Skeletal muscle satellite cell (primary cell): Measurements from ENCODE around the gene FOXJ2.
A peak's percentile ranks its signal among the peaks of the same experiment; 100 is the strongest.
"Not testable (repeated sequence)": the region's sequence is repeated elsewhere in the genome, so short reads cannot be mapped to it uniquely, and the experiment has no call there.

Experiments used
- H3K27me3 ChIP-seq: 2 replicates; pipeline ENCODE4 v1.7.0; 2013; ENCODE audit warnings: low read length; ENCODE audit not compliant: control insufficient read depth, insufficient read depth
- H3K36me3 ChIP-seq: 2 replicates; pipeline ENCODE4 v1.7.0; 2013; ENCODE audit warnings: mild to moderate bottlenecking, control low read depth, low read length; ENCODE audit not compliant: insufficient read depth
- H3K4me1 ChIP-seq: 2 replicates; pipeline ENCODE4 v1.7.0; 2013; ENCODE audit warnings: low read length; ENCODE audit not compliant: control insufficient read depth, insufficient read depth
- H3K4me2 ChIP-seq: 2 replicates; pipeline ENCODE4 v1.7.0; 2013; ENCODE audit warnings: mild to moderate bottlenecking, low read length
- H3K4me3 ChIP-seq: 2 replicates; pipeline ENCODE4 v1.7.0; 2013; ENCODE audit warnings: low read length
- H3K9ac ChIP-seq: 2 replicates; pipeline ENCODE4 v1.7.0; 2013; ENCODE audit warnings: mild to moderate bottlenecking, low read depth, low read length, moderate library complexity
- H3K9me3 ChIP-seq: replicated peaks from 2 replicates; pipeline ENCODE4 v1.7.0; 2013; ENCODE audit warnings: mild to moderate bottlenecking, control low read depth, low read length

The FOXJ2 gene

GRCh38 chr12:8075935-8076334 lies 43.4 kb downstream of the FOXJ2 start:
- Histone ChIP-seq H3K36me3 (no peaks in the 10 kb centered on the region), H3K27me3 (no peaks in the 10 kb centered on the region), H3K9ac (no peak overlapping the region), H3K4me2 (no peak overlapping the region), H3K4me3 (no peak overlapping the region), H3K4me1 (peaks cover 9% of the 10 kb centered on the region), H3K9me3 (no peaks in the 10 kb centered on the region)

GRCh38 chr12:8076366-8076765 lies 43.9 kb downstream of the FOXJ2 start:
- no peaks in the 10 kb centered on the region for H3K36me3 ChIP-seq
- no peak overlapping the region for H3K9ac ChIP-seq
- H3K4me1 ChIP-seq = peaks cover 13% of the 10 kb centered on the region
- H3K4me3 ChIP-seq = no peak overlapping the region
- no peak overlapping the region for H3K4me2 ChIP-seq
- no peaks in the 10 kb centered on the region for H3K27me3 ChIP-seq
- no peaks in the 10 kb centered on the region for H3K9me3 ChIP-seq

- H3K9me3 ChIP-seq = no peaks in the 10 kb centered on the region
- no peaks in the 10 kb centered on the region for H3K36me3 ChIP-seq
- no peak overlapping the region for H3K9ac ChIP-seq
- H3K4me3 ChIP-seq = no peak overlapping the region
- no peaks in the 10 kb centered on the region for H3K27me3 ChIP-seq
- peaks cover 14% of the 10 kb centered on the region for H3K4me1 ChIP-seq
- no peak overlapping the region for H3K4me2 ChIP-seq
These were observed 44.7 kb downstream of the FOXJ2 start for GRCh38 chr12:8077207-8077606.

- peaks cover 19% of the 10 kb centered on the region for H3K4me1 ChIP-seq
- no peak overlapping the region for H3K4me3 ChIP-seq
- H3K27me3 ChIP-seq = no peaks in the 10 kb centered on the region
- H3K9me3 ChIP-seq = no peaks in the 10 kb centered on the region
- no peak overlapping the region for H3K9ac ChIP-seq
- no peaks in the 10 kb centered on the region for H3K36me3 ChIP-seq
- H3K4me2 ChIP-seq = no peak overlapping the region
These were observed 45.9 kb downstream of the FOXJ2 start for GRCh38 chr12:8078398-8078797.

- peaks cover 19% of the 10 kb centered on the region for H3K4me1 ChIP-seq
- no peaks in the 10 kb centered on the region for H3K27me3 ChIP-seq
- H3K4me3 ChIP-seq = no peak overlapping the region
- no peaks in the 10 kb centered on the region for H3K9me3 ChIP-seq
- no peak overlapping the region for H3K9ac ChIP-seq
- H3K36me3 ChIP-seq = no peaks in the 10 kb centered on the region
- no peak overlapping the region for H3K4me2 ChIP-seq
These were observed 46.4 kb downstream of the FOXJ2 start for GRCh38 chr12:8078916-8079315.

- H3K9ac ChIP-seq = no peak overlapping the region
- H3K9me3 ChIP-seq = no peaks in the 10 kb centered on the region
- no peak overlapping the region for H3K4me3 ChIP-seq
- H3K27me3 ChIP-seq = no peaks in the 10 kb centered on the region
- H3K4me2 ChIP-seq = no peak overlapping the region
- no peaks in the 10 kb centered on the region for H3K36me3 ChIP-seq
- H3K4me1 ChIP-seq = peaks cover 19% of the 10 kb centered on the region
These were observed 47.6 kb downstream of the FOXJ2 start for GRCh38 chr12:8080120-8080519.

GRCh38 chr12:8081251-8081920 lies 48.9 kb downstream of the FOXJ2 start:
- no peaks in the 10 kb centered on the region for H3K27me3 ChIP-seq
- H3K4me2 ChIP-seq = peak overlapping the region; percentile 83
- H3K9ac ChIP-seq = peak overlapping the region; percentile 90
- H3K4me1 ChIP-seq = peaks cover 19% of the 10 kb centered on the region
- peak overlapping the region; percentile 81 for H3K4me3 ChIP-seq
- H3K9me3 ChIP-seq = no peaks in the 10 kb centered on the region
- H3K36me3 ChIP-seq = no peaks in the 10 kb centered on the region

GRCh38 chr12:8082808-8083100 lies 50.2 kb downstream of the FOXJ2 start:
- H3K27me3 ChIP-seq = no peaks in the 10 kb centered on the region
- H3K9me3 ChIP-seq = no peaks in the 10 kb centered on the region
- H3K4me1 ChIP-seq = peaks cover 11% of the 10 kb centered on the region
- peak overlapping the region; percentile 83 for H3K4me2 ChIP-seq
- no peaks in the 10 kb centered on the region for H3K36me3 ChIP-seq
- H3K4me3 ChIP-seq = peak overlapping the region; percentile 81
- peak overlapping the region; percentile 90 for H3K9ac ChIP-seq

GRCh38 chr12:8084351-8084750 lies 51.8 kb downstream of the FOXJ2 start:
- not testable (repeated sequence) for H3K27me3 ChIP-seq, H3K36me3 ChIP-seq, H3K9ac ChIP-seq, H3K4me3 ChIP-seq, H3K9me3 ChIP-seq
- peak overlapping the region; percentile 83 for H3K4me2 ChIP-seq
- peaks cover 10% of the 10 kb centered on the region for H3K4me1 ChIP-seq

- H3K4me2 ChIP-seq = no peak overlapping the region
- peaks cover 5% of the 10 kb centered on the region for H3K4me1 ChIP-seq
- no peak overlapping the region for H3K9ac ChIP-seq
- peaks cover 27% of the 10 kb centered on the region for H3K36me3 ChIP-seq
- no peak overlapping the region for H3K4me3 ChIP-seq
- no peaks in the 10 kb centered on the region for H3K9me3 ChIP-seq
- H3K27me3 ChIP-seq = no peaks in the 10 kb centered on the region
These were observed 55.1 kb downstream of the FOXJ2 start for GRCh38 chr12:8087666-8088065.

GRCh38 chr12:8088574-8088973 lies 56.1 kb downstream of the FOXJ2 start:
- H3K4me1 ChIP-seq = no peaks in the 10 kb centered on the region
- H3K4me2 ChIP-seq = no peak overlapping the region
- H3K4me3 ChIP-seq = no peak overlapping the region
- no peak overlapping the region for H3K9ac ChIP-seq
- no peaks in the 10 kb centered on the region for H3K9me3 ChIP-seq
- H3K36me3 ChIP-seq = peaks cover 36% of the 10 kb centered on the region
- no peaks in the 10 kb centered on the region for H3K27me3 ChIP-seq

- not testable (repeated sequence) for H3K4me1 ChIP-seq, H3K9me3 ChIP-seq
These were observed 56.8 kb downstream of the FOXJ2 start for GRCh38 chr12:8089277-8089676.

More at GRCh38 chr12:8089277-8089676, 56.8 kb downstream of the FOXJ2 start:
- H3K9ac ChIP-seq, H3K4me2 ChIP-seq, H3K4me3 ChIP-seq, H3K27me3 ChIP-seq: not testable (repeated sequence)
- H3K36me3 ChIP-seq = peaks cover 42% of the 10 kb centered on the region
